Suppressor macrophage treated with lipopolysaccharide for 4 hours (primary cell): ENCODE results near the gene ZPBP.

Source experiments
- DNase-seq: peaks from one replicate; pipeline ENCODE4 v3.0.0-alpha.2; 2020

ZPBP gene

GRCh38 chr7:50037086-50037485 lies 56.0 kb downstream of the ZPBP start:
- DNase-seq = no peak

- DNase-seq = no peak
Measured at GRCh38 chr7:50022991-50023390, 70.1 kb downstream of the ZPBP start.

GRCh38 chr7:50022451-50022850 lies 70.6 kb downstream of the ZPBP start:
- DNase-seq = no peak

- DNase-seq = no peak
Measured at GRCh38 chr7:49995681-49996080, 97.4 kb downstream of the ZPBP start.

- no peak for DNase-seq
Measured at GRCh38 chr7:49986191-49986590, 106.9 kb downstream of the ZPBP start.

- DNase-seq = no peak
Measured at GRCh38 chr7:49980465-49980864, 112.6 kb downstream of the ZPBP start.

GRCh38 chr7:49976238-49976637 lies 116.8 kb downstream of the ZPBP start:
- no peak for DNase-seq

GRCh38 chr7:49974035-49974434 lies 119.0 kb downstream of the ZPBP start:
- DNase-seq = no peak

- no peak for DNase-seq
Measured at GRCh38 chr7:49937608-49938007, 155.4 kb downstream of the ZPBP start.

- no peak for DNase-seq
Measured at GRCh38 chr7:49931627-49932026, 161.4 kb downstream of the ZPBP start.

- DNase-seq = no peak
Measured at GRCh38 chr7:49928787-49929186, 164.3 kb downstream of the ZPBP start.

GRCh38 chr7:49927631-49928030 lies 165.4 kb downstream of the ZPBP start:
- no peak for DNase-seq

- no peak for DNase-seq
Measured at GRCh38 chr7:49926720-49927119, 166.3 kb downstream of the ZPBP start.

GRCh38 chr7:49911909-49912308 lies 181.1 kb downstream of the ZPBP start:
- DNase-seq = no peak

GRCh38 chr7:49894543-49894942 lies 198.5 kb downstream of the ZPBP start:
- no peak for DNase-seq

- no peak for DNase-seq
Measured at GRCh38 chr7:49893131-49893530, 199.9 kb downstream of the ZPBP start.

- DNase-seq = no peak
Measured at GRCh38 chr7:49892481-49892880, 200.6 kb downstream of the ZPBP start.
